ENCODE results near the gene TNFAIP8L3. TPM values are rescaled to one million over a fixed set of nuclear protein-coding genes. Genes with fewer than 3 reads are reported as not detected.
"Not testable (repeated sequence)": the region's sequence is repeated elsewhere in the genome, so short reads cannot be mapped to it uniquely, and the experiment has no call there.

Gene TNFAIP8L3
- total RNA-seq, 2 donors from 2014 or later = not detected

- DNase-seq = no peak
- H3K36me3 Mint-ChIP-seq (ENCODE audit: low read depth) = no peaks in the 10 kb centered on the region
- peaks cover 17% of the 10 kb centered on the region for H3K27me3 Mint-ChIP-seq
- H3K27ac Mint-ChIP-seq = no peak overlapping the region
- ATAC-seq = no peak
- H3K4me3 Mint-ChIP-seq = no peak overlapping the region
- H3K9me3 ChIP-seq (ENCODE audit: control insufficient read depth, low read length, poor library complexity, severe bottlenecking) = no peaks in the 10 kb centered on the region
- peaks cover 2% of the 10 kb centered on the region for H3K4me1 Mint-ChIP-seq
These were observed 42.9 kb downstream of the TNFAIP8L3 start for GRCh38 chr15:51051776-51052175.

- Mint-ChIP-seq H3K4me3 (no peak overlapping the region), H3K27me3 (peaks cover 8% of the 10 kb centered on the region), H3K36me3 (ENCODE audit: low read depth) (no peaks in the 10 kb centered on the region), H3K4me1 (peaks cover 2% of the 10 kb centered on the region), H3K27ac (no peak overlapping the region)
- H3K9me3 ChIP-seq (ENCODE audit: control insufficient read depth, low read length, poor library complexity, severe bottlenecking) = no peaks in the 10 kb centered on the region
- no peak for ATAC-seq
- DNase-seq = no peak
These were observed 45.6 kb downstream of the TNFAIP8L3 start for GRCh38 chr15:51049081-51049480.

- H3K27me3 Mint-ChIP-seq = peaks cover 8% of the 10 kb centered on the region
- no peaks in the 10 kb centered on the region for H3K9me3 ChIP-seq (ENCODE audit: control insufficient read depth, low read length, poor library complexity, severe bottlenecking)
- H3K4me1 Mint-ChIP-seq = peaks cover 2% of the 10 kb centered on the region
- no peaks in the 10 kb centered on the region for H3K36me3 Mint-ChIP-seq (ENCODE audit: low read depth)
- DNase-seq = no peak
- H3K4me3 Mint-ChIP-seq = no peak overlapping the region
- H3K27ac Mint-ChIP-seq = no peak overlapping the region
- ATAC-seq = no peak
These were observed 46.4 kb downstream of the TNFAIP8L3 start for GRCh38 chr15:51048308-51048707.

GRCh38 chr15:51046799-51047449 lies 47.8 kb downstream of the TNFAIP8L3 start:
- no peak for ATAC-seq
- DNase-seq = no peak
- H3K36me3 Mint-ChIP-seq (ENCODE audit: low read depth) = no peaks in the 10 kb centered on the region
- H3K27ac Mint-ChIP-seq = no peak overlapping the region
- H3K9me3 ChIP-seq (ENCODE audit: control insufficient read depth, low read length, poor library complexity, severe bottlenecking) = no peaks in the 10 kb centered on the region
- H3K4me1 Mint-ChIP-seq = peaks cover 2% of the 10 kb centered on the region
- peaks cover 8% of the 10 kb centered on the region for H3K27me3 Mint-ChIP-seq
- H3K4me3 Mint-ChIP-seq = no peak overlapping the region

GRCh38 chr15:51046016-51046415 lies 48.7 kb downstream of the TNFAIP8L3 start:
- no peak overlapping the region for H3K27ac Mint-ChIP-seq
- no peaks in the 10 kb centered on the region for H3K36me3 Mint-ChIP-seq (ENCODE audit: low read depth)
- no peak overlapping the region for H3K4me3 Mint-ChIP-seq
- H3K27me3 Mint-ChIP-seq = no peaks in the 10 kb centered on the region
- H3K9me3 ChIP-seq (ENCODE audit: control insufficient read depth, low read length, poor library complexity, severe bottlenecking) = no peaks in the 10 kb centered on the region
- DNase-seq = no peak
- no peak for ATAC-seq
- peaks cover 2% of the 10 kb centered on the region for H3K4me1 Mint-ChIP-seq

- Mint-ChIP-seq H3K4me3 (no peak overlapping the region), H3K4me1 (peaks cover 2% of the 10 kb centered on the region), H3K27ac (no peak overlapping the region), H3K36me3 (ENCODE audit: low read depth) (no peaks in the 10 kb centered on the region), H3K27me3 (no peaks in the 10 kb centered on the region)
- no peaks in the 10 kb centered on the region for H3K9me3 ChIP-seq (ENCODE audit: control insufficient read depth, low read length, poor library complexity, severe bottlenecking)
- ATAC-seq = no peak
- DNase-seq = no peak
These were observed 50.5 kb downstream of the TNFAIP8L3 start for GRCh38 chr15:51044037-51044727.

GRCh38 chr15:51038974-51039319 lies 55.8 kb downstream of the TNFAIP8L3 start:
- H3K36me3 Mint-ChIP-seq (ENCODE audit: low read depth) = peaks cover 8% of the 10 kb centered on the region
- H3K27ac Mint-ChIP-seq = no peak overlapping the region
- DNase-seq (no peak), ATAC-seq (no peak)
- peaks cover 4% of the 10 kb centered on the region for H3K4me1 Mint-ChIP-seq
- H3K4me3 Mint-ChIP-seq = no peak overlapping the region
- H3K27me3 Mint-ChIP-seq = no peaks in the 10 kb centered on the region
- no peaks in the 10 kb centered on the region for H3K9me3 ChIP-seq (ENCODE audit: control insufficient read depth, low read length, poor library complexity, severe bottlenecking)

GRCh38 chr15:51038162-51038973 lies 56.3 kb downstream of the TNFAIP8L3 start:
- H3K4me1 Mint-ChIP-seq = peaks cover 4% of the 10 kb centered on the region
- H3K9me3 ChIP-seq (ENCODE audit: control insufficient read depth, low read length, poor library complexity, severe bottlenecking) = no peaks in the 10 kb centered on the region
- peaks cover 8% of the 10 kb centered on the region for H3K36me3 Mint-ChIP-seq (ENCODE audit: low read depth)
- no peak overlapping the region for H3K27ac Mint-ChIP-seq
- no peak overlapping the region for H3K4me3 Mint-ChIP-seq
- DNase-seq (no peak), ATAC-seq (no peak)
- no peaks in the 10 kb centered on the region for H3K27me3 Mint-ChIP-seq

- not testable (repeated sequence) for ATAC-seq, H3K4me1 Mint-ChIP-seq
These were observed 57.2 kb downstream of the TNFAIP8L3 start for GRCh38 chr15:51037474-51037873.

GRCh38 chr15:51030649-51031316 lies 63.9 kb downstream of the TNFAIP8L3 start:
- no peaks in the 10 kb centered on the region for H3K4me1 Mint-ChIP-seq
- no peaks in the 10 kb centered on the region for H3K36me3 Mint-ChIP-seq (ENCODE audit: low read depth)
- H3K4me3 Mint-ChIP-seq = no peak overlapping the region
- no peaks in the 10 kb centered on the region for H3K9me3 ChIP-seq (ENCODE audit: control insufficient read depth, low read length, poor library complexity, severe bottlenecking)
- DNase-seq (no peak), ATAC-seq (no peak)
- no peak overlapping the region for H3K27ac Mint-ChIP-seq
- H3K27me3 Mint-ChIP-seq = no peaks in the 10 kb centered on the region

More at GRCh38 chr15:51037474-51037873, 57.2 kb downstream of the TNFAIP8L3 start:
- not testable (repeated sequence) for H3K27ac Mint-ChIP-seq; H3K27me3 Mint-ChIP-seq; H3K9me3 ChIP-seq (ENCODE audit: control insufficient read depth, low read length, poor library complexity, severe bottlenecking); H3K4me3 Mint-ChIP-seq; DNase-seq; H3K36me3 Mint-ChIP-seq (ENCODE audit: low read depth)

GRCh38 chr15:51025454-51025846 lies 69.3 kb downstream of the TNFAIP8L3 start:
- no peaks in the 10 kb centered on the region for H3K27me3 Mint-ChIP-seq
- no peak overlapping the region for H3K27ac Mint-ChIP-seq
- H3K9me3 ChIP-seq (ENCODE audit: control insufficient read depth, low read length, poor library complexity, severe bottlenecking) = no peaks in the 10 kb centered on the region
- H3K4me1 Mint-ChIP-seq = no peaks in the 10 kb centered on the region
- no peak overlapping the region for H3K4me3 Mint-ChIP-seq
- no peak for DNase-seq
- H3K36me3 Mint-ChIP-seq (ENCODE audit: low read depth) = no peaks in the 10 kb centered on the region
- no peak for ATAC-seq

- no peak for DNase-seq
- no peaks in the 10 kb centered on the region for H3K27me3 Mint-ChIP-seq
- H3K4me1 Mint-ChIP-seq = no peaks in the 10 kb centered on the region
- no peaks in the 10 kb centered on the region for H3K9me3 ChIP-seq (ENCODE audit: control insufficient read depth, low read length, poor library complexity, severe bottlenecking)
- no peak overlapping the region for H3K4me3 Mint-ChIP-seq
- no peak overlapping the region for H3K27ac Mint-ChIP-seq
- peaks cover 1% of the 10 kb centered on the region for H3K36me3 Mint-ChIP-seq (ENCODE audit: low read depth)
- no peak for ATAC-seq
These were observed 69.8 kb downstream of the TNFAIP8L3 start for GRCh38 chr15:51024735-51025453.

Data from T-helper 17 cell (primary cell).